Neural progenitor cell (in vitro differentiated cells): ENCODE data around the gene RNU1-2.
"Not testable (repeated sequence)": the region's sequence is repeated elsewhere in the genome, so short reads cannot be mapped to it uniquely, and the experiment has no call there.

Experiments used
- EZH2phosphoT487 ChIP-seq: fragments of 200-600 bp; sonication (generic); IDR thresholded peaks from 2 replicates; pipeline ENCODE4 v1.6.1; 2017; ENCODE audit warnings: antibody characterized with exemption
- TF ChIP-seq, protein P1 (sequence below): fragments of 200-600 bp; sonication (generic); IDR thresholded peaks from 2 replicates; pipeline ENCODE4 v1.5.1; 2017; ENCODE audit warnings: antibody characterized with exemption, mild to moderate bottlenecking

DNA sequence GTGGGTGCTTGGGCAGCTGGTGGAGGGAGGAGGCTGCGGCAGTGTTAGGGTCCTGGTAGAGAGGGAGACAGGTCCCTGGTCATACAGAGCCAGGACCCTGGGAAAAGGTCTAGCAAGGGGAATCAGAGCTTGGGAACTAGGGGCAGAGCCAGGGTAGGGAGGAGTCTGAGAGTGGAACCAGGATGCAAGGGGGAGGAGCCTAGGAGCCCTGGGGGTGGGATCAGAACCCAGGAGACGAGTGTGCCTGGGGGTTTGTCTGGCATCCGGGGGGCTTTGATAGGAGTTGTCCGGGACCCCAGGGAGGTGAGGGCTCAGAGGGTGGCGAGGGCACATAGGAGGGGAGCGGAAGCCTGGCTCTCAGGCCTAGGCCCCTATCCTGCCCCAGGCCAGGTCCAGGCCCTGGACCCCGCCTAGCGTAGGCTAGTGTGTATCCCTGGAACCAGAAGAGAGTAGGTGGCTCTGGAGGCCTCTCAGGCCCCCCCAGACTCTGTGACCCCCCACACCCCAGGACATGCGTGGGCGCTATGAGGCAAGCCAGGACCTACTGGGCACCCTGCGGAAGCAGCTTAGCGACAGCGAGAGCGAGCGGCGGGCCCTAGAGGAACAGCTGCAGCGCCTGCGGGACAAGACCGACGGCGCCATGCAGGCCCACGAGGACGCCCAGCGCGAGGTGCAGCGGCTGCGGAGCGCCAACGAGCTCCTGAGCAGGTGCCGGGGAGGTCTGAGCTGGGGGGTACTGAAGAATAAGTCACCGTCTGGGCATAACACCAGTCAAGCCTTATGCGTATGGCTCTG is 43.8 kb downstream of the RNU1-2 start:
- TF ChIP-seq, protein P1, sequence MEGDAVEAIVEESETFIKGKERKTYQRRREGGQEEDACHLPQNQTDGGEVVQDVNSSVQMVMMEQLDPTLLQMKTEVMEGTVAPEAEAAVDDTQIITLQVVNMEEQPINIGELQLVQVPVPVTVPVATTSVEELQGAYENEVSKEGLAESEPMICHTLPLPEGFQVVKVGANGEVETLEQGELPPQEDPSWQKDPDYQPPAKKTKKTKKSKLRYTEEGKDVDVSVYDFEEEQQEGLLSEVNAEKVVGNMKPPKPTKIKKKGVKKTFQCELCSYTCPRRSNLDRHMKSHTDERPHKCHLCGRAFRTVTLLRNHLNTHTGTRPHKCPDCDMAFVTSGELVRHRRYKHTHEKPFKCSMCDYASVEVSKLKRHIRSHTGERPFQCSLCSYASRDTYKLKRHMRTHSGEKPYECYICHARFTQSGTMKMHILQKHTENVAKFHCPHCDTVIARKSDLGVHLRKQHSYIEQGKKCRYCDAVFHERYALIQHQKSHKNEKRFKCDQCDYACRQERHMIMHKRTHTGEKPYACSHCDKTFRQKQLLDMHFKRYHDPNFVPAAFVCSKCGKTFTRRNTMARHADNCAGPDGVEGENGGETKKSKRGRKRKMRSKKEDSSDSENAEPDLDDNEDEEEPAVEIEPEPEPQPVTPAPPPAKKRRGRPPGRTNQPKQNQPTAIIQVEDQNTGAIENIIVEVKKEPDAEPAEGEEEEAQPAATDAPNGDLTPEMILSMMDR, result not testable (repeated sequence)
- TF ChIP-seq EZH2phosphoT487, result not testable (repeated sequence)
